GM12874 (cell line): ENCODE measurements around the gene RAF1.

ENCODE experiments used
- CTCF ChIP-seq: IDR thresholded peaks from 2 replicates; pipeline ENCODE4 v1.5.1; 2011; ENCODE audit warnings: low read depth, mild to moderate bottlenecking, control low read depth, low read length, moderate library complexity; ENCODE audit not compliant: insufficient read depth

The RAF1 gene

GRCh38 chr3:12577379-12577778 lies 86.5 kb downstream of the RAF1 start:
- TF ChIP-seq CTCF, result no peak

GRCh38 chr3:12574661-12575060 lies 89.3 kb downstream of the RAF1 start:
- no peak for TF ChIP-seq CTCF

- TF ChIP-seq CTCF, result no peak
Observed at GRCh38 chr3:12574131-12574530, 89.8 kb downstream of the RAF1 start.

GRCh38 chr3:12571986-12572385 lies 91.9 kb downstream of the RAF1 start:
- TF ChIP-seq CTCF, result no peak

GRCh38 chr3:12569836-12570235 lies 94.1 kb downstream of the RAF1 start:
- TF ChIP-seq CTCF, result no peak

- no peak for TF ChIP-seq CTCF
Observed at GRCh38 chr3:12568747-12569146, 95.2 kb downstream of the RAF1 start.

- no peak for TF ChIP-seq CTCF
Observed at GRCh38 chr3:12566976-12567375, 96.9 kb downstream of the RAF1 start.

GRCh38 chr3:12562451-12562850 lies 101.5 kb downstream of the RAF1 start:
- TF ChIP-seq CTCF, result no peak
